Activated T-cell treated with anti-CD3 and anti-CD28 coated beads for 24 hours (primary cell): ENCODE data around the gene WNT7B.
"Not testable (repeated sequence)": the region's sequence is repeated elsewhere in the genome, so short reads cannot be mapped to it uniquely, and the experiment has no call there.

Experiments
- DNase-seq: peaks from one replicate; pipeline ENCODE4 v3.0.0-alpha.2; 2020; ENCODE audit warnings: low read depth

Gene WNT7B

DNA sequence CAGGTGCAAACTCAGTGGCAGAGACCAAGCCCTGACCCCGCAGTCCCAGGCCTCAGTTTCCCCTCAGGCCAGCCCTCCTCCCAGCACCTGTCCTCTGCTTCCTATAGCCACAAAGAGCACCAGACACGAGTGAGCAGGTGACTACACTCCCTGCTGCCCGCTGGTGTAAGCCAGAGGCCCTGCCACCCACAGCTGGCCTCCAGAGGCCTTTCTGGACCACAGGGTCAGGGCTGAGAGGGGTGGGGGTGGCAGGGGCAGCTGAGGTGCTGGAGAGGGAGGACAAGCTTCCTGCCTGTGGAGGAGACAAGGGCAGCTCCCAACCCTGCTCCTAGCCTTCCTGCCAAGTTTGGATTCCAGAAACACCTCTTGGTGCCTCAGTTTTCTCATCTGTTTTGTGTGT, 31.3 kb upstream of the WNT7B start:
- no peak for DNase-seq

DNA sequence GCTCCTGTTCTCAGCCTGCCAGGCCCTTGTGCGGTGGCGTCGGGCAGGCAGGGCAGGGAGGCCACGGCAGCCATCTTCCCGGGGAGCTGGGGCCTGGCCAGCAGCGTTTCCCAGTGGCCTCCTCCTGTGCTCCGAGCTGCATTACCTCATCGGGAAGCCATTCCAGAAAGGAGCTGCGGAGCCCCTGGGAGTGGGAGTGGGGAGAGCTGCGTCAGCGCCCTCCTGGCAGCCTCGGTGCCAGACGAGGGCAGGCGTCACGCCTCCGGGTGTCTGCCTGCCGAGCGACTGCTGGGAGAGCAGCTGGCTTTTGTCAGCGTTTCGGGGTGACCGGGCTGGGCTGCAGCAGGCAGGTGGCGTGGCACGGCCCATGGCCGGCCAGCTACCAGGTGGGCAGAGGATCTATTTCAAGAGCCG, 30.9 kb upstream of the WNT7B start:
- no peak for DNase-seq

DNA sequence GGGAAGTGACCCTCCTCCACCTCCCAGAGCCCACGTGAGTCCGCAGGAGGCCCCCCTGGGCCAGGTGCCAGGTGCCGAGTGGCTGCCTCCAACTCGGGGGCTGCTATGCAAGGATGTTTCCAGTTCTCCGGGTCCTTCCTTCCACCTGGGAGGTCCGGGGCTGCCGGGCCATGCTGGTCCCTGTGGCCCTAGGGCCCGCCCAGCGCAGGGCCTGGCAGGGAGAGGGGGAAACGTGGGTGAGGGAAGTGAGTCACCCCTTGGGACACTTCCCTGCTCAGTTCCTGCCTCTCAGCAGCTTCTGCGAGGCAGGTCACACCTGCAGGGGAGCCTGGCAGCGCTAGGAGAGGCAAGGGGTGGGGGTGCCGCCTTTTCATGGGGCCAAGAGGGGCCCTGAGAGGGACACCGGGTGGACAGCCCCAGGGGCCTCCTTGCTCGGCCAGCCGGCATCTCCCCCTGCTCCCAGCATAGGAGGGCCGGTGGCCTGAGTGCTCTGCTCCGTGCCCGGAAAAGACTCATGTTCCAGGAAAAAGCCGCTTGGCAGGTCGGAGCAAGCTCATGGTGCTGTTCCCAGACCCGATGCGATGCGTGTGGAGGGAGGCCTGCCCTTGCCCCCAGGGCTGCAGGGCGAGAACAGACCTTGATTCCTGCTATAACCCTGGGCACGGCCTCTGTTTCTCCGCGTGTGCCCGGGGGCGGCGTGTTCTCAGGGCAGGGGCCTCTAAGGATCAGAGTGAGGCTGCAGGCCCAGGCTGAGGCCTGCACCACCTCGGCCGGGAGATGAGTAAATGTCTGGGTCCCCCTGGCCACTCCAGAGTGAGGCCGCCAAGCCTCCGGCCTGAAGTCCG, 30.3 kb upstream of the WNT7B start:
- no peak for DNase-seq

DNA sequence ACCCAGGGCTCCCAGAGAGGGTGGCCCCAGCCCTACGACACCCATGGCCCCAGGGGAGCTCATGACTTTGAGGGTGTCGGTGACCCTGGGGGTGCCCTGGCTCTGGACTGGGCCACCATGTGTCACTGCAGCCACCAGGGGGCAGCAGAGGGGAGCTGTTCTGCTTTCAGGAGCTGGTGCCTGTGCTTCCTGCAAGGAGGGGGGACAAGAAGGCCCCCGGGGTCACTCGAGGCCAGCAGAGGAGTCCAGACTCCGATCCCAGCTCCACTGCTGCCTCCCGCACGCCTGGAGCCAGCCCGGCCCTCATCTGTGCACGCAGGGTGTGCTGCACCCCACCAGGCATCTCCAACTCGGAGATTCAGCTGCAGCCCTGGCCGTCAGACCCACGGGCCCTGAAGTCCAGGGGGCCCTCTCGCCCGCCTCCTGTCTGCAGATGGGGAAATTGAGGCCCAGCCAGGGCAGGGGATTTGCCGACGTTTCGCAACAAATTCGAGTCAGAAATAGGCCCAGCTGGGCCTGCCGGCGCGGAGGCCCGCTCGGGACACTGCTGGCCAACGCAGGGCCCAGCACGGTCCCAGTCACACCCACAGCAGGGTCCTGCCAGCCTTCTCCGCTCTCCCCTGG, 29.5 kb upstream of the WNT7B start:
- DNase-seq, result peak; percentile 76

DNA sequence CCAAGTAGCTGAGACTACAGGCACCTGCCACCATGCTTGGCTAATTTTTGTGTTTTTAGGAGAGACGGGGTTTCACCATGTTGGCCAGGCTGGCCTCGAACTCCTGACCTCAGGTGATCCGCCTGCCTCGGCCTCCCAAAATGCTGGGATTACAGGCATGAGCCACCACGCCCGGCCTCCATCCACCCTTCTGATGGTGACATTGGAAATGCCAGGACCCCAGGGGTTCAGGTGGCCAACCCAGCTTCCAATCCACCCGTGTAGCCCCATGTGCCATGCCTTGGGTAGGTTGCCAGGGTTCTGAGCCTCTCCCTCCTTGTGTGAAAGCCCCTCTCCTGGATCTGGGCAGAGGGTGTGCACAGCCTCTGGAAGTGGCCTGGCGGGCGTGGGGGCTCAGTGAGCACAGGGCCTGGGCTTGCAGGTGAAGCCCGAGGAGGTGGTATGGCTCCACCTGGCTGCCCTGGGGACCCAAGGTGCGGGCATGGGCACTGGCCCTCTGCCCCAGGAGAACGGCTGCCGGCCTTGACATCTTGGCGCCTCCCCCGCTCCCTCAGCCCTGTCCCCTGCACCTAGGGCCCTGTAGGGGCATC, 28.2 kb upstream of the WNT7B start:
- not testable (repeated sequence) for DNase-seq

DNA sequence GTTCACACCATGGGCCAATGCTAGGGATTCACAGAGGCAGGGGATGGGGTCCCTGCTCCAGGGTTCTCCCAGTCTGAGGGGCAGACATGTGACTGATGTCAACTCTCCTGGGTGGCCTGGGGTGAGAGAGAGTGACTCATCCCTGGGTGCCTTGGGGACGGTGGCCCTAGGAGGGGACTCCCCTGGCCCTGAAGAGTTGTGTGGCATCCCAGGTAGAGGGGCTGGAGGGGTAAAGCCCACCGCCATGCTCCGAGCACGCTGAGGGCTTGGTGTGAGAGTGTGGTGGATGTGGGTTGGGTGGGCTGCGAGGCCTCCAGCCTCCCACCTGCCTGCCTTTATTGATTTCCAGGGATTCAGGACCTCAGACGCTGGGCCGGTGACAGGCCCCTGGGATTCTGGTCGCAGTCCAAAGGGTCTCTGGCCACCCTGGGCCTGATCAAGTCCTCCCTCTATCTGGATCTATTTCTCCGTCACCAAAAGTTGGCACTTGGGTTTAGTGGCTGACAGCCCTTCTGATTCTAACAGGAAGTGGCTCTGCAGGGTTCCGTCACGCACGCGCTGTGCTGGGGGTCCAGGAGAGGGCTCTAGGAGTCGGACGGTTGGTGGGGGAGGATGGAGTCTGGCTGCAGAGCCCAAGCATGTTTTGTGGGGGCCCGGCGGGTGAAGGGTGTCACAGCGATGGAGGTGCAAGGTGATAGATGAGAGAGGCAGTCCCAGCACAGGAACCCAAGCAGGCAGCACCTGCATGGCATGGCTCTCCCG, 27.3 kb upstream of the WNT7B start:
- no peak for DNase-seq

DNA sequence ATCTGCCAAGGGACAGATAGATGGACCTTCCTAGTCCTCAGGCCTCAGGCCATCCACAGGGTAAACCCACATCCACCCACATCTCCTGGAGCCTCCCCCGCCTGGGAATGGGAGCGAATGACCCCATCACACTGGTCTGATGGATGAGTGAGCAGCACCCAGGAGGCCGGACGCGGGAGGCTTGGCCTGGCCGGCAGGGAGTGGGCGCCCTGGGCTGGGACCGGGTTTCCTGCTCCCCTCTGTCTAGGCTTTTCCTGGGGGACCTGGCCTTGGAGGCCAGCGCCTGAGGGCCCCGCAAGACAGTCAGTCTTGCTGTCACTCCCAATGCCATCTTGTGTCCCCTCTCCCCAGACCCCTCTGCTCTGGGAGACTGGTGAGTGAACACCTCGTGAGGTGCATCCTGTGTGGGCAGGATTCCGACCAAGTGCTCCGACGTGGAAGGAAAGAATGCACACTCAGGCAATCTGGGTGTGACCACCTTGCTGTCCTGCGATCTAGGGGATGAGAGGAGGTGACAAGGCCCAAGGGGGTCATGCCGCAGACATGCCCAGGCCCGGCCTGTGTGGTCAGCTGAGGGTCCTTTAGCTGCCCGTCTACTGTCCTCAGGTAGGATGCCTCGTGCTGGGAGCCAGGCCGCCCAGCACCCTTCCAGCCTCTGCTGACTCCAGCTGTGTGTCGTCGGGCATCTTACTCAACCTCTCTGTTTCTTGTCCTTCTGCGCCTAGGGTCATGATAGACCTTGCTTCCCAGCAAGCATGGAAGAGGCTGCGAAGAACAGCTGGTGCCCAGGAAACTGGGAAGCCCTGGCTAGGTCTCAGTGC, 26.5 kb upstream of the WNT7B start:
- no peak for DNase-seq

DNA sequence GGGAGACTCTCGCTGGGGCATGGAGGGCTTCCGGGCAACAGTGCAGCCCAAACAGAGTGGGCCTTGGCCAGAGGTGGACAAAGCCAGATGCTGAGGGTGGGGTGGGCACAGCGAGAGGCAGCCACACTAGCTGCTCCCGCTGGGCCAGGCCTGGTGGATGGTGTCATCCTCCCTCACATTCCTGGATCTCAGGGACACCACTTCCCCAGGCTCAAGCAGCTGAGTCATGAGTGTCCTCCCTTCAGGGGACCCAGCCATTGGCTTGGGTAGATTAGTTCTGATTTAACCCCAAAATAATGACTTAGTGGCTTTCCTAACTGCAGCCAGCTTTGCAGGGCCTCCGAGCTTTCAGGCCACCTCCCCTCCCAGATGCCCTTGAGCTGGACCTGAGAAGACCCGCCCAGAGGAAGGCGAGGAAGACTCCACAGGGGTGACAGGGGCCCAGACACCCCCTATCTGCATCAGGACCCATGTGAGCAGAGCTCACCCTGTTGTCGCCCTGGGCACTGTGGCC, 25.9 kb upstream of the WNT7B start:
- DNase-seq, result no peak

DNA sequence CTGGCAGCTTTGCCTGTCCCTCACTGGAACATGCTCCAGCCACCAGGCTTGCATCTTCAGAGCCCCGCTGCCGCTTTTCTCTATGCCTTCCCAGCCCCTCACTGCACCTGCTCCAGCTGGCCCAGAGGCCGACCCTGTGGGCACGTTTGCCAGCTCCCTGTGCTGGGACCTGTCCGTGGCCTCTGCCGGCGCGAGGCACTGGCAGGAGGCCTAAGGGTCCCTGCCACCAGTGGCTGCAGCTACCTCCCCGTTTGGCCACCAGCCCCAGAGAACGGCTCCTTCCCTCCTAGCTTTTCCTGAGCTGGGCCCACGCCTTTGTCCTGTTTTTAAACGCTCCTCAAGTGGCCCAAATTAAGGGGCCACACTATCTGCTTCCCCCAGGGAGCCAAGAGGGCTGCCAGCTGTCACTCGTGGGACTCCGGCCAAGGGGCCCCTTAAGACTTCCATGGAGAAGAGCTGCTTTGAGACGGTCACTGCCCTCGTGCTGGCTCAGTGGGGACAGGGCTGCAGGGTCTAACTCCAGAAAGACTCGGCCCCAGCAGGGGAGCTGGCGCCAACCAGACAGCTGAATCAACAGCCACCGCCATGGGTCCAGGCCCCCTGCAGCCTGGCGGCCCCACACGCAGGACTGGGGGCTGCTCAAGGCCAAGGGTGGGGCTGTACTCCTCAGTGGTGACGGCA, 24.6 kb upstream of the WNT7B start:
- DNase-seq, result no peak

DNA sequence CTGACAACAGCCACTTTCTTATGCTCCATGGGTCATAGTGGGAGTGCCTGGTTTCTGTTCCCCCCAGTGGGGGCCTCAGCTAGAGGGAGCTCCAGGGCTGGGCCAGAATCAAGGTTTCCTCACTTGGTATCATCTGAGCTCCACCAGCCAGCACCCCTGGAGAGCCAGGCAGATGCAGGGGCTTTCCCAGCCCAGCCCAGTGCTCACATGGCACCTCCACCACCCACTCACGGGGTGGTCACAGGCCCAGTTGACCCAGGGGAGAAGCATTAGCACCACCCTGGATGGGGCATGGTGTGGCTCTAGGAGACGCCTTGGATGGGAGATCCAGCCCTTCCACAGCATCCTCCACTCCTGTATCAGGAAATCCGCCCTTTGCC, 24.1 kb upstream of the WNT7B start:
- no peak for DNase-seq

DNA sequence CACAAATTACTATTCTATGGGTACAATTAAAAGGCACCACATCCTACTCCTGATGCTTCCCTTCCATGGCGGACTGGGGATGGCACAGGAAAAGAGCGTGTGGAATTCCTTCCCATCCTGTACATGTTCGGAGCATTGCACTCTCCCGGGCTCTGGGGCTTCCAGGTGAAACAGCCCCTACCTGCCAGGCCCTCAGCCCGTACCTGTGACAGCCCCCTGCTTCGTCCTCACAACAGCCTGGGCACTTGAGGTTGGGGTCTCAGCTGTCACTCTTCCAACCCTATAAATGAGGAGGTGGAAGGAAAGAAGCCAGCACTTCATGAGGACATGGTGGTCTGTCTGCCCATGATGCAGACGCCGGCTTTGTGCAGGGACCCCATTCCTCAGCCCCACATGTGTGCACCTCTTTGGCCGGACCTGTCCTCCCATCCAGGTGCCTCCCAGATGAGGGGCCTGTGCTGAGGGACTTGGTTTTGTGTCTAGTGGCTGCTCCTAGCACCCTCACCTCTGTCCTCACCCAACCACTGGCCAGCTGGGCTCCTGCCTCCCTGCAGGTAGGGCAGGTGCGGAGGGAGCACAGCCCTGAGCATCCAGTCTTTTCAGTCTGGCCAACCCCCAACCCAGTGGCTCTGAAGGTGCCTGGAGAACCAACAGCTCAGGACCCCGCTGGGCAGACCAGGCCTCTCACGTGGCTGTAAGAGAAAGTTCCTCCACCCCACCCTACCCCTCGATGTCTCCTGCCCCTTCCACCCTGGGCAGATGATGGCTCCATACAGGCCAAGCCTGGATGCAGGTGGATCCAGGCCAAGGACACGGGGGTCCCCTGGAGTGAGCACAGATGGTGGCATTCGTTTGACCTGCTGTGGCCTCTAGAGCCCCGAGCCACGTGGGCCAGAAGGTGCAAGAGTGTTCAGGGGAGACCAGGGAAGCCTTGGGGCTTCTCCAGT, 23.4 kb upstream of the WNT7B start:
- DNase-seq, result no peak

DNA sequence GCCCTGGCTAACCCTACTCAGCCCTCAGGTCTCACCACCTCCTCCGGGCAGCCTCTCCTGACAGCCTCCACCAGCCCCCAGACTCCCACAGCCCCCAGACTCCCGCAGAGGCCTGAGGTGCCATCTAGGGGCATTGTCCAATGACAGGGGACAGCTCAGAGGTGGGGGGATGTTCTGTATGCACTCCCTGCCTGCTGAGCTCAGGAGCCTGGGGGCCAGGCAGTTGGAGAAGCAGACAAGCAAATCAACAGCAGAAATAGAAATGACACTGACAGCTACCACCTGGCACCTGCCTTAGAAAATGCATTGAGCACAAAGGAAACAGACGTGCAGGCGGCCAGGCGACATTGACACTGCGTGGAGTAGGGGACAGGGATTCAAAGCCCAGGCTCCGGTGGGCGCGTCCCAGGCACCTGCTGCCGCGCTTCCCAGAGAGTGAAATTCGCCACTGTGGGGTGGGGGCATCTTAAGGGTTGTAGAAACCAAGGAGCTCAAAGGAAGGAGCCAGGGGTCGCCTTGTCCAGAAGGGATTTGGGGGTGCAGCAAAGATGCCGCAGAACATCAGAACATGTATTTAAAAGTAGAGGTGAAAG, 22.5 kb upstream of the WNT7B start:
- DNase-seq, result no peak

DNA sequence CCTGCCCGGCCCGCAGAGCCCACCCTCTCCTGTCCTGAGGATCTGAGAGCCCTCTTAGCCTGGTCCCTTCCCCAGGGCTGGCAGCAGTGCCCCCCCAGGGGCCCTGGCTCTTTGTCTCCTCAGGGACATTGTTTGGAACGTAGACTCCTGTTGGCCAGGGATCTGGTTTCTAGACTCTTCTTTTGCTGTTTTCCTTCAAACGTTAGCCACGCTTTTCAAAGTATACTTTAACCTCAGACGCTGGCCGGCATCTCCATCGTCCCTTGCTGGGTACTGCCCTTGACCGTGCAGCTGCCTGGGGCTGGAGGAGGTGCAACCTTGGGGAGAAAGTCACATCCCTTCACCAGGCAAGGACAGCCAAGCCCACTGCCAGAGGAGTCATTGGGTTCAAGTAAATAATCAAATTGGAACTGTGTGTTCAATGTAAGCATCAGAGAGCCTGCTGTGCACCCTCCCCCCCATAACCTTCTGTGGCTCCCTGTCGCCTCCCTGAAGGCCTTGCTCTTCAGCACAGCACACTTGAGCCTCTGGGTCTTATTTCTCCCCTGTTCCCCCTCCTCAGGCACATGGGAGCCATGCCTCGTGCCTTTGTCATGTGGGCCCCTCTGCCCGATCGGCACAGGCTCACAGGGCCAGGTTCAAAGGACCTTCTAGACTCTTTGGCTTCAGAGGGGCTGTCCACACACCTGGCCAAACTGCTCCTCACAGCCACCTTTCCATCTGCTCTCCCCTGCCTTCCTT, 21.8 kb upstream of the WNT7B start:
- no peak for DNase-seq

DNA sequence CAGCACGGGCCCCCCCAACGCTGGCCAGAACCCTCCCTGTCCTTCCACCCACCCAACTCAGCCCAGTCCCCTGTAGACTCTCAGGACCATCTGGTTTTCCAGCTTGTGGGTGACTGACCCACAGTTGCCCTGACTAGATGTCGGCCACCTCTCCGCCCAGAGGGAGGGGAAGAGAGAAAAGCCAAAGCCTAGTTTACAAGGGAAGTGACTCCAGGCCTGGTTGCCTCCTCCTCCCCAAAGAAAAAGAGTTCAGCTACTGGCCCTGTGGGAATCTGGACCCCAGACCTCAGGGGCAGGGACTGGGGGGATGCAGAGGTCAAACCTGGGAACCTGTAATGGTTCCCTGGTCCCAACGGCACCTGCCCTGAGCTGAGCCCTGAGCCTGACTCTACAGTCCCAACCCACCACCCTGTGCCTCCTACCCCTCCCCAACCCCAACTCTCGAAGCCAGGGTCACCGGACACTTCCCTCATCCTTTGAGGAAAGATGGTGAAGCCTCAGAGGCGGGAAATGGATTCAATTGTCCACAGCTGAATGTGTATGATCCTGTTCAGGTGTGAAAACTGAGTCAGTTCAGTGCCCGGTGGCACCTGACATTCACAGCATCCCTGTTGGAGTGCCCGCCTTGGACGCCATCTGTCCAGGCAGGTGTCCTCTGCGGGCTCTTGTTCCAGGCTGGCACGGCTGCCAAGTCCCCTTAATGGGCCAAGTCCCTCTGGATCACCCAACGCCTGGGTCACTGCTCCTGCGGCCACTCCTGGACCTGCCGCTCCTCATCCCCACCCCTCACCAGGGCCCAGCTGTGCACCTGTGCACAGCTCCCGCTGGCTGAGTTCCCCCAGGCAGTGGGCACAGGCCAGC, 21.0 kb upstream of the WNT7B start:
- no peak for DNase-seq

DNA sequence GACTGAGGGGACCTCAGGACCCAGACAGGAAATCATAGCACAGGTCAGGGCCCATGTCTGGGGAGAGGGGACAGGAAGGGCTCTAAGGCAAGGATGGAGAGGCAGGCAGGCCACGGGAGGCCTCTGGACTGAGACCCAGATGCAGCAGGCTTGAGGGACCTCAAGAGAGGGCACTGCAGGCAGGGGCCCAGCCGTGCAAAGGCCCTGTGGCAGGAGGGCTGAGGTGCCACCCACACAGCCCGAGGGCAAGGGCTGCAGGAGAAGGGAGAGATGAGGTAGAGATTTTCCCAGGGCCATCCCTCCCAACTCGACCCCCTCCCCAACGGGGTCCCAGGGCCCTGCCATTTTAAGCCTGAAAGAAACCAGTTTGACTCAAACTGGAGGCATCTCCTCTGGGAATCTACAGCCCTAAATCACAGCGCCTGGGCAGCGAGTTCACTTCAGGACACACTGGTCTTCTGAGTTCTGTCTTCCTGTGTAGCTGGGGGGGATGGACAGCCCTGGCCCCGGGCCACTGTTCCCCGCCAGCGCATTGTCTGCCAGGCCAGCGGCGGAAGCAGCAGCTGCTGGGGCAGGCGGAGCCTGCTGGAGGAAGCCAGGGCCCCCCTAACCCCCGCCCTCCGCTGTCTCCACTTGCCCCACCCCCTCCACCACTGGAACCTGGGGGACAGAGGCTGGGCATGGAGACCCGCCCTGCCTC, 20.3 kb upstream of the WNT7B start:
- no peak for DNase-seq

DNA sequence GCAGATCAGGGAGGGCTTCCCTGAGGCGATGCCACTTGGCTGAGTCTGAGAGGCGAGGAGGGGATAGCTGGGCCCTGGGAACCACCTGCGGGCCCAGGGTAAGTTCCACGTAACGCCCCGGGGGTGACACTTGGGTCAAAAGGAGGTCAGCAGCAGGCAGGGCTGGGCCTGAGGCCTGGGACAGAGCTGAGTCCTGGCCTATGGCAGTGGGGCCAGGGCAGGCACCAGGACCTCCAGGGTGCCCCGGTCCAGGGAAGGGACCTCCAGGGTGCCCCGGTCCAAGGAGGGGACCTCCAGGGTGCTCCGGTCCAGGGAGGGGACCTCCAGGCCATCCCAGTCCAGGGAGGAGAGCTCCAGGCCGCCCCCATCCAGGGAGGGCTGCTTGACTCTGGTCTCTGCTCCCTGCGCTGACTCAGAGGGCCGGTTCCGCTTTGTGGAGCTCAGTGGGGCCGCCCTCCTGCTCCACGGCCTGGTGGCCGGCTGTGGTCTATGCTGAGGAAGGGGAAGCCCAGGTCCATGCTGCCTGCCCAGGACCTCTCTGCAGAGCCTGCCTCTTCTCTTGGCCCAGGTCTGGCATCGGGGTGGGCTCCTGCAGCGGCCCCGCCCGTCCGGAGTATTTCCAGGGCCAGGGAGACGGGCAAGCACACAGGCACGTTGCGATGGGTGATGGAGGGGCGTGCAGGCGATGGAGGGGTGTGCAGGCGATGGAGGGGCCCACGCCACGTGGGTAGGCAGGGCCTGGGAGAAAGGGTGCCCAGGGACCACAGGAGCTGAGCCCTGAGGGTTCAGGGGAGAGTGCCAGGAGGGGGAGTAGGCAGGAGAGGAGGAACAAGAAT, 19.5 kb upstream of the WNT7B start:
- no peak for DNase-seq
